H1 (cell line): ENCODE data around the gene CFAP100. TPM values are rescaled to one million over a fixed set of nuclear protein-coding genes. Genes with fewer than 3 reads are reported as not detected.
A peak's percentile ranks its signal among the peaks of the same experiment; 100 is the strongest.

ENCODE experiments used
- CTCF ChIA-PET: fragments of 300-600 bp; sonication (Branson Sonifier 250); formaldehyde crosslinking; loops from one replicate; lab custom pipeline; 2021; ENCODE audit not compliant: partially characterized antibody; lab: Charles Lee
- POLR2A ChIA-PET: fragments of 300-600 bp; sonication (Branson Sonifier 250); formaldehyde crosslinking; loops from one replicate; lab custom pipeline; 2021; ENCODE audit warnings: inconsistent platforms; ENCODE audit not compliant: partially characterized antibody; lab: Charles Lee
- DNase-seq, 2 experiments: peaks; one replicate each; pipeline versions ENCODE4 v3.0.0 to v3.0.0-alpha.2; 2010 to 2022; ENCODE audit warnings: low spot score in 2 of 2, low read depth in 1 of 2, mixed read lengths in 1 of 2
- FAIRE-seq: peaks from 2 replicates; lab custom pipeline; 2011; peaks lifted over from hg19 to GRCh38; lab: Jason Lieb, UNC
- H2AFZ ChIP-seq: 2 replicates; pipeline ENCODE4 v1.8.1; 2012; ENCODE audit warnings: low read length, inconsistent platforms
- H2AK5ac ChIP-seq: 2 replicates; pipeline ENCODE4 v1.6.1; 2013; ENCODE audit warnings: low read depth, low read length
- H2BK120ac ChIP-seq: replicated peaks from 2 replicates; pipeline ENCODE3; 2013; ENCODE audit warnings: low read depth, low read length, inconsistent platforms
- H2BK12ac ChIP-seq: 2 replicates; pipeline ENCODE4 v1.6.1; 2013; ENCODE audit warnings: low read depth, low read length
- H2BK15ac ChIP-seq: 2 replicates; pipeline ENCODE4 v1.6.1; 2013; ENCODE audit warnings: low read length
- H2BK20ac ChIP-seq: 2 replicates; pipeline ENCODE4 v1.6.1; 2013; ENCODE audit warnings: low read length
- H2BK5ac ChIP-seq: 2 replicates; pipeline ENCODE4 v1.6.1; 2013; ENCODE audit warnings: low read depth, low read length
- H3K14ac ChIP-seq: 2 replicates; pipeline ENCODE4 v1.6.1; 2013; ENCODE audit warnings: inconsistent platforms; ENCODE audit not compliant: insufficient read length
- H3K18ac ChIP-seq: 2 replicates; pipeline ENCODE4 v1.6.1; 2013; ENCODE audit warnings: low read length; ENCODE audit errors: extremely low read depth
- H3K23ac ChIP-seq: 2 replicates; pipeline ENCODE4 v1.6.1; 2013; ENCODE audit warnings: inconsistent platforms; ENCODE audit not compliant: insufficient read length
- H3K23me2 ChIP-seq: 2 replicates; pipeline ENCODE4 v1.6.1; 2013; ENCODE audit warnings: low read depth, low read length
- H3K27ac ChIP-seq: 2 replicates; pipeline ENCODE4 v1.6.1; 2011; ENCODE audit warnings: low read depth, low read length, inconsistent platforms
- H3K27me3 ChIP-seq, 4 experiments: replicated peaks in 1 of 4; 1 replicate in 1 of 4; 2 replicates in 3 of 4; pipeline versions ENCODE4 v1.6.1 to v1.8.1; 2011 to 2013; ENCODE audit warnings: low read length in 3 of 4, mild to moderate bottlenecking in 3 of 4, inconsistent platforms in 2 of 4, mixed read lengths in 2 of 4, moderate library complexity in 1 of 4; ENCODE audit not compliant: control insufficient read depth in 3 of 4, insufficient read depth in 3 of 4; ENCODE audit errors: extremely low read depth in 1 of 4
- H3K36me3 ChIP-seq, 4 experiments: 2 replicates each; pipeline versions ENCODE4 v1.6.1 to v1.8.1; 2011 to 2013; ENCODE audit warnings: mild to moderate bottlenecking in 4 of 4, low read length in 3 of 4, moderate library complexity in 2 of 4, control low read depth in 1 of 4, inconsistent platforms in 1 of 4; ENCODE audit not compliant: insufficient read depth in 4 of 4, control insufficient read depth in 2 of 4
- H3K4ac ChIP-seq: replicated peaks from 2 replicates; pipeline ENCODE3; 2013; ENCODE audit warnings: low read length, low read depth, mixed read lengths, inconsistent platforms; ENCODE audit not compliant: insufficient read length
- H3K4me1 ChIP-seq, 4 experiments: replicated peaks in 1 of 4; 1 replicate in 1 of 4; 2 replicates in 3 of 4; pipeline versions ENCODE4 v1.6.1 to v1.8.1; 2011 to 2013; ENCODE audit warnings: low read length in 3 of 4, inconsistent platforms in 2 of 4, mixed read lengths in 1 of 4; ENCODE audit not compliant: insufficient read depth in 4 of 4, control insufficient read depth in 3 of 4
- H3K4me2 ChIP-seq, 2 experiments: 2 replicates each; pipeline versions ENCODE4 v1.6.1 to v1.8.1; 2011 to 2013; ENCODE audit warnings: low read depth in 2 of 2, low read length in 2 of 2, control low read depth in 1 of 2, inconsistent platforms in 1 of 2, mild to moderate bottlenecking in 1 of 2; ENCODE audit not compliant: insufficient read depth in 1 of 2
- H3K4me3 ChIP-seq, 4 experiments: fragments of 200-600, 300-600 bp in 1 of 4; sonication (generic), shearing (Covaris generic), sonication (Bioruptor Twin) in 1 of 4; 2 replicates each; pipeline versions ENCODE4 v1.5.1 to v1.8.1; 2011 to 2016; ENCODE audit warnings: low read length in 4 of 4, low read depth in 3 of 4, control low read depth in 2 of 4, inconsistent platforms in 2 of 4, mild to moderate bottlenecking in 2 of 4, mixed read lengths in 1 of 4, moderate library complexity in 1 of 4; ENCODE audit not compliant: insufficient read depth in 2 of 4; ENCODE audit errors: extremely low read depth in 1 of 4
- H3K56ac ChIP-seq: replicated peaks from 2 replicates; pipeline ENCODE3; 2013; ENCODE audit warnings: low read depth, mild to moderate bottlenecking, mixed read lengths, low read length, inconsistent platforms; ENCODE audit not compliant: insufficient read length
- H3K79me1 ChIP-seq: 2 replicates; pipeline ENCODE4 v1.6.1; 2013; ENCODE audit warnings: low read depth, low read length, control low read depth
- H3K79me2 ChIP-seq, 2 experiments: 2 replicates each; pipeline versions ENCODE4 v1.6.1 to v1.8.1; 2012 to 2013; ENCODE audit warnings: low read length in 2 of 2, mild to moderate bottlenecking in 2 of 2, inconsistent platforms in 1 of 2; ENCODE audit not compliant: insufficient read depth in 2 of 2, control insufficient read depth in 1 of 2
- H3K9ac ChIP-seq, 4 experiments: replicated peaks in 1 of 4; 1 replicate in 1 of 4; 2 replicates in 3 of 4; pipeline versions ENCODE4 v1.6.1 to v1.8.1; 2011 to 2013; ENCODE audit warnings: low read depth in 3 of 4, low read length in 3 of 4, control low read depth in 2 of 4, mild to moderate bottlenecking in 2 of 4, moderate library complexity in 2 of 4, inconsistent platforms in 1 of 4; ENCODE audit errors: extremely low read depth in 1 of 4
- H3K9me3 ChIP-seq, 2 experiments: 2 replicates each; pipeline versions ENCODE4 v1.6.1 to v1.8.1; 2012 to 2013; ENCODE audit warnings: mild to moderate bottlenecking in 2 of 2, moderate library complexity in 2 of 2, control low read depth in 1 of 2, inconsistent platforms in 1 of 2, low read depth in 1 of 2, low read length in 1 of 2, mixed read lengths in 1 of 2; ENCODE audit not compliant: insufficient read depth in 2 of 2
- H4K20me1 ChIP-seq, 2 experiments: replicated peaks in 1 of 2; 2 replicates each; pipeline versions ENCODE3 to v1.8.1; 2011 to 2013; ENCODE audit warnings: inconsistent platforms in 2 of 2, low read length in 2 of 2, mild to moderate bottlenecking in 1 of 2; ENCODE audit not compliant: insufficient read depth in 2 of 2, control insufficient read depth in 1 of 2
- H4K5ac ChIP-seq: 2 replicates; pipeline ENCODE4 v1.6.1; 2013; ENCODE audit warnings: low read length, low read depth, mixed read lengths, inconsistent platforms; ENCODE audit not compliant: insufficient read length
- H4K8ac ChIP-seq: 2 replicates; pipeline ENCODE4 v1.8.0; 2013; ENCODE audit warnings: mild to moderate bottlenecking, moderate library complexity, low read length, inconsistent platforms; ENCODE audit not compliant: insufficient read depth; ENCODE audit errors: extremely low read depth
- H4K91ac ChIP-seq: replicated peaks from 2 replicates; pipeline ENCODE3; 2013; ENCODE audit warnings: low read length, mixed read lengths, inconsistent platforms; ENCODE audit not compliant: insufficient read length
- CTCF ChIP-seq, 3 experiments: IDR thresholded peaks; 1 replicate in 2 of 3; 2 replicates in 1 of 3; pipeline versions ENCODE4 v1.5.1 to v1.6.1; 2011; ENCODE audit warnings: low read length in 3 of 3, mild to moderate bottlenecking in 3 of 3, inconsistent platforms in 2 of 3, low read depth in 1 of 3, moderate library complexity in 1 of 3; ENCODE audit not compliant: insufficient read depth in 1 of 3; ENCODE audit errors: control extremely low read depth in 1 of 3
- KDM5A ChIP-seq: fragments of 200-600 bp; IDR thresholded peaks from 2 replicates; pipeline ENCODE4 v1.7.1; 2012; ENCODE audit warnings: mild to moderate bottlenecking, low read length, inconsistent platforms, mixed read lengths
- POLR2AphosphoS5 ChIP-seq: IDR thresholded peaks from 2 replicates; pipeline ENCODE4 v1.6.1; 2011; ENCODE audit warnings: low read depth, low read length
- RBBP5 ChIP-seq: IDR thresholded peaks from 2 replicates; pipeline ENCODE4 v1.7.1; 2012; ENCODE audit warnings: low read depth, mild to moderate bottlenecking, inconsistent platforms, low read length, moderate library complexity, borderline replicate concordance
- RNF2 ChIP-seq: fragments of 200-900, 300-1000 bp; sonication (generic); IDR thresholded peaks from 2 replicates; pipeline ENCODE4 v1.7.1; 2016; ENCODE audit warnings: borderline replicate concordance, low read depth, mild to moderate bottlenecking, antibody characterized with exemption, low read length; ENCODE audit not compliant: poor library complexity, severe bottlenecking; ENCODE audit errors: missing control alignments
- SUZ12 ChIP-seq: fragments of 200-600 bp; sonication (generic); IDR thresholded peaks from 2 replicates; pipeline ENCODE4 v1.6.1; 2012; ENCODE audit warnings: mild to moderate bottlenecking, inconsistent platforms, low read length, moderate library complexity, mixed read lengths
- TAF7 ChIP-seq: optimal IDR thresholded peaks from 2 replicates; pipeline ENCODE3; 2011; ENCODE audit warnings: low read depth, mild to moderate bottlenecking, inconsistent platforms, low read length, moderate library complexity, borderline replicate concordance
- WGBS, 2 experiments: shearing (Covaris generic) in 1 of 2; methylation state at CpG; one replicate each; pipeline versions ENCODE4 v1.1.6 to v1.1.7; 2013 to 2015; ENCODE audit warnings: low lambda C conversion rate in 2 of 2, mixed read lengths in 2 of 2, inconsistent platforms in 1 of 2, low coverage in 1 of 2, missing lambda C conversion rate in 1 of 2; ENCODE audit not compliant: insufficient replicate concordance in 2 of 2, insufficient coverage in 1 of 2, insufficient read length in 1 of 2; ENCODE audit errors: extremely low coverage in 1 of 2, missing lambda C conversion rate in 1 of 2; 5-methylcytosine and 5-hydroxymethylcytosine counted together
- polyA plus RNA-seq, 7 experiments: library from polyadenylated mRNA; depleted of rRNA in 3 of 7; stranded (reverse) in 5 of 7; unstranded in 2 of 7; fragments of >200 nt in 5 of 7; fragments of 200-250 nt in 2 of 7; gene quantifications; 1 replicate in 5 of 7; 2 replicates in 1 of 7; 4 replicates in 1 of 7; pipeline versions ENCODE4 v1.2.1 to v1.2.3, GENCODE V29; 2011 to 2013; ENCODE audit warnings: missing spikeins in 2 of 7, mixed read lengths in 2 of 7
- total RNA-seq: library from RNA; stranded (reverse); fragmentation: NEBNext Ultra II Directional; extraction: Animal tissue kit (Norgen Biotek cat#: 25700); gene quantifications from 2 replicates; pipeline ENCODE4 v1.2.1, GENCODE V29; 2021

The CFAP100 gene
- total and polyA plus RNA-seq, 2 of the 8 experiments (the other 6 are each of a cell fraction or from before 2014, with no cell fraction given): 0.17 TPM; not detected in 1

GRCh38 chr3:126475413-126476114 is 80.9 kb downstream of the CFAP100 start, which contains the start of gene ZXDC:
Gene ZXDC, minus strand, starts transcription at chr3:126475891. Its CDS starts 26 bp downstream, at chr3:126475865.
- Histone ChIP-seq H2AFZ (peak within 1 kb of the TSS; percentile 48), H3K4ac (no peak within 1 kb of the TSS), H4K8ac (peak within 1 kb of the TSS; percentile 95), H4K20me1 (peaks cover 14 to 15% of the 10 kb centered on the region in 2 experiments), H3K4me3 (peak within 1 kb of the TSS; percentile 73 to 80 (median 74)), H3K36me3 (peaks cover 4 to 16% (median 7%) of the 10 kb centered on the region in 4 experiments; a peak in 6 of 8 replicates), H3K27ac (peak within 1 kb of the TSS; percentile 80), H4K5ac (peak within 1 kb of the TSS; percentile 90), H3K14ac (no peak within 1 kb of the TSS), H3K18ac (peak within 1 kb of the TSS; percentile 71), H3K79me1 (peaks cover 8% of the 10 kb centered on the region), H2BK20ac (0 out of 2 replicates have a peak within 1 kb of the TSS, but pooled peaks have one; percentile 34), H3K56ac (peak within 1 kb of the TSS; percentile 67), H2BK120ac (peak within 1 kb of the TSS; percentile 48), H3K4me2 (peak within 1 kb of the TSS; percentile 98 to 99), H3K79me2 (peaks cover 0 to 37% of the 10 kb centered on the region in 2 experiments; a peak in 2 of 4 replicates), H3K27me3 (no peaks in the 10 kb centered on the region), H2BK15ac (peak within 1 kb of the TSS; percentile 88; the same call in 1 of the 2 replicates), H4K91ac (peak within 1 kb of the TSS; percentile 75), H2AK5ac (peak within 1 kb of the TSS; percentile 75; the same call in 1 of the 2 replicates), H3K23ac (no peak within 1 kb of the TSS), H3K9ac (peak within 1 kb of the TSS; percentile 80 to 98 (median 85)), H3K4me1 (peaks cover 9 to 22% (median 14%) of the 10 kb centered on the region in 4 experiments; a peak in 6 of 7 replicates), H3K23me2 (peaks cover 15% of the 10 kb centered on the region), H2BK5ac (peak within 1 kb of the TSS; percentile 94), H3K9me3 (no peaks in the 10 kb centered on the region), H2BK12ac (peak within 1 kb of the TSS; percentile 88)
- POLR2A ChIA-PET: interaction anchor here (0.8 to 4.2 kb wide), 9 partner anchors 10 to 341 kb away, joined by 3 to 23 read pairs (median 3); partner anchors contain the start of gene KLF15
- WGBS, 2 experiments: 1% methylated on average over 29 of the region's 112 CpGs; no CpG with 5 or more reads in 1 of the 2 experiments
- FAIRE-seq (no peak), DNase-seq (peak; percentile 81 to 94)
- CTCF ChIA-PET: interaction anchor here (1.0 to 3.1 kb wide), 7 partner anchors 9 to 342 kb away, joined by 3 to 15 read pairs (median 4); no protein-coding TSS in a partner anchor
- TF ChIP-seq SUZ12 (no peak), POLR2AphosphoS5 (peak; percentile 70), TAF7 (peak; percentile 15), RNF2 (no peak), CTCF (IDR thresholded peaks at IDR 0.05; ENCODE audit: control extremely low read depth in 1 of 3, insufficient read depth in 1 of 3, low read depth in 1 of 3, low read length in 3 of 3) (peak in 2 of 3 experiments; percentile 49; a peak in 3 of 4 replicates), RBBP5 (peak; percentile 5; the same call in 1 of the 2 replicates), KDM5A (no peak)
